ENCODE results near the gene ZNF883. TPM values are rescaled to one million over a fixed set of nuclear protein-coding genes. Genes with fewer than 3 reads are reported as not detected.

Gene ZNF883
- total RNA-seq, 1 donor from 2014 or later: 6.1 TPM

DNA sequence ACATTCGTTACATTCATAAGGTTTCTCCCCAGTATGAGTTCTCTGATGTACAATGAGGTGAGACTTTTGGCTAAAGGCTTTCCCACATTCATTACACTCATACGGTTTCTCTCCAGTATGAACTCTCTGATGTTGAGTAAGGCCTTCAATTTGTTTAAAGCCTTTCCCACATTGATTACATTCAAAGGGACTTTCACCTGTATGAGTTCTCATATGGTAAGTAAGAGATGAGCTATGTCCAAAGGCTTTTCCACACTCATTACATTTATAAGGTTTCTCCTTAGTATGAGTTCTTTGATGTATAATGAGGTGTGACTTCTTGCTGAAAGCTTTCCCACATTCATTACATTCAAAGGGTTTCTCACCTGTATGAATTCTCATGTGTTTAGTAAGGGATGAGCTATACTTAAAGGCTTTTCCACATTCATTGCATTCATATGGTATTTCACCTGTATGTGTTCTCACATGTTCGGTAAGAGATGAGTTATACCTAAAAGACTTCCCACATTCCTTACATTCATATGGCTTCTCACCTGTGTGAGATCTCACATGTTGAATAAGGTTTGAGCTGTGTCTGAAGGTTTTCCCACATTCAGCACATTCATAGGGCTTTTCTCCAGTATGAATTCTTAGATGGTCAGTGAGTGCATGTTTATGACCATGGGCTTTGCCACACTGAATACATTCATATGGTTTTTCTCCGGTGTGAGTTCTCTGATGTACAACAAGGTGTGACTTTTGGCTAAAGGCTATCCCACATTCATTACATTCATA lies 31.1 kb upstream of the ZNF883 start:
- peaks cover 2% of the 10 kb centered on the region for H3K27me3 Mint-ChIP-seq (ENCODE audit: unreplicated experiment)
- no peak for TF ChIP-seq CTCF (IDR thresholded peaks at IDR 0.05; ENCODE audit: unreplicated experiment)
- no peak overlapping the region for H3K27ac Mint-ChIP-seq (ENCODE audit: unreplicated experiment)
- peaks cover 34% of the 10 kb centered on the region for H3K9me3 Mint-ChIP-seq (ENCODE audit: unreplicated experiment)
- peaks cover 68% of the 10 kb centered on the region for H3K36me3 Mint-ChIP-seq (ENCODE audit: low read depth, unreplicated experiment)
- no peaks in the 10 kb centered on the region for H3K4me1 Mint-ChIP-seq (ENCODE audit: unreplicated experiment)
- no peak for DNase-seq (ENCODE audit: low spot score)
- peak overlapping the region; percentile 59 for H3K4me3 Mint-ChIP-seq (ENCODE audit: unreplicated experiment)

GRCh38 chr9:113026200-113026599 lies 14.2 kb upstream of the ZNF883 start:
- Mint-ChIP-seq H3K9me3 (ENCODE audit: unreplicated experiment) (peaks cover 21% of the 10 kb centered on the region), H3K4me1 (ENCODE audit: unreplicated experiment) (no peaks in the 10 kb centered on the region)
- DNase-seq (ENCODE audit: low spot score): no peak

DNA sequence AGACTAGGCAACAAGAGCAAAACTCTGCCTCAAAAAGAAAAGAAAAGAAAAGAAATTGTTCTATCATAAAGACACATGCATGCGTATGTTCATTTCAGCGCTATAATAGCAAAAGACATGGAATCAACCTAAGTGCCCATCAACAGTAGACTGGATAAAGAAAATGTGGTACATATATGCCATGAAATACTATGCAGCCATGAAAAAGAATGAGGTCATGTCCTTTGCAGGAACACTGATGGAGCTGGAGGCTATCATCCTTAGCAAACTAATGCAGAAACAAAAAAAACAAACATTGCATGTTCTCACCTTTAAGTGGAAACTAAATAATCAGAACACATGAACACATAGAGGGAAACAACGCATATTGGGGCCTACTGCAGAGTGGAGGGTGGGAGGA lies 6.3 kb upstream of the ZNF883 start:
- no peak for TF ChIP-seq CTCF (IDR thresholded peaks at IDR 0.05; ENCODE audit: unreplicated experiment)
- DNase-seq (ENCODE audit: low spot score): no peak
- peaks cover 4% of the 10 kb centered on the region for H3K36me3 Mint-ChIP-seq (ENCODE audit: low read depth, unreplicated experiment)
- peaks cover 2% of the 10 kb centered on the region for H3K27me3 Mint-ChIP-seq (ENCODE audit: unreplicated experiment)
- no peak overlapping the region for H3K4me3 Mint-ChIP-seq (ENCODE audit: unreplicated experiment)
- H3K9me3 Mint-ChIP-seq (ENCODE audit: unreplicated experiment): peaks cover 8% of the 10 kb centered on the region
- no peak overlapping the region for H3K27ac Mint-ChIP-seq (ENCODE audit: unreplicated experiment)
- H3K4me1 Mint-ChIP-seq (ENCODE audit: unreplicated experiment): no peaks in the 10 kb centered on the region

More at GRCh38 chr9:113026200-113026599, 14.2 kb upstream of the ZNF883 start:
- H3K36me3 Mint-ChIP-seq (ENCODE audit: low read depth, unreplicated experiment): peaks cover 10% of the 10 kb centered on the region
- TF ChIP-seq CTCF (IDR thresholded peaks at IDR 0.05; ENCODE audit: unreplicated experiment): no peak
- peaks cover 2% of the 10 kb centered on the region for H3K27me3 Mint-ChIP-seq (ENCODE audit: unreplicated experiment)
- H3K4me3 Mint-ChIP-seq (ENCODE audit: unreplicated experiment): no peak overlapping the region
- no peak overlapping the region for H3K27ac Mint-ChIP-seq (ENCODE audit: unreplicated experiment)

GRCh38 chr9:113012492-113012891 lies 500 bp upstream of the ZNF883 start:
- TF ChIP-seq CTCF (IDR thresholded peaks at IDR 0.05; ENCODE audit: unreplicated experiment): no peak
- Mint-ChIP-seq H3K36me3 (ENCODE audit: low read depth, unreplicated experiment) (peaks cover 14% of the 10 kb centered on the region), H3K27ac (ENCODE audit: unreplicated experiment) (no peak overlapping the region), H3K9me3 (ENCODE audit: unreplicated experiment) (peaks cover 6% of the 10 kb centered on the region), H3K4me1 (ENCODE audit: unreplicated experiment) (no peaks in the 10 kb centered on the region), H3K4me3 (ENCODE audit: unreplicated experiment) (peak overlapping the region; percentile 91), H3K27me3 (ENCODE audit: unreplicated experiment) (no peaks in the 10 kb centered on the region)
- no peak for DNase-seq (ENCODE audit: low spot score)

- Mint-ChIP-seq H3K27ac (ENCODE audit: unreplicated experiment) (no peak overlapping the region), H3K27me3 (ENCODE audit: unreplicated experiment) (no peaks in the 10 kb centered on the region), H3K9me3 (ENCODE audit: unreplicated experiment) (peaks cover 16% of the 10 kb centered on the region), H3K36me3 (ENCODE audit: low read depth, unreplicated experiment) (peaks cover 50% of the 10 kb centered on the region), H3K4me3 (ENCODE audit: unreplicated experiment) (no peak overlapping the region), H3K4me1 (ENCODE audit: unreplicated experiment) (no peaks in the 10 kb centered on the region)
- DNase-seq (ENCODE audit: low spot score): no peak
- no peak for TF ChIP-seq CTCF (IDR thresholded peaks at IDR 0.05; ENCODE audit: unreplicated experiment)
Observed at GRCh38 chr9:113005777-113006176, 6.2 kb downstream of the ZNF883 start.

Measured in endothelial cell (in vitro differentiated cells).